Raji (cell line): ENCODE results near the gene CYBC1.

ENCODE experiments used
- POLR2A ChIP-seq: IDR thresholded peaks from 2 replicates; pipeline ENCODE4 v1.6.1; 2011; ENCODE audit warnings: low read depth, low read length, control low read depth; ENCODE audit not compliant: insufficient read depth

The CYBC1 gene

GRCh38 chr17:82443465-82444283, 6.9 kb downstream of the CYBC1 start:
- TF ChIP-seq POLR2A = no peak

DNA sequence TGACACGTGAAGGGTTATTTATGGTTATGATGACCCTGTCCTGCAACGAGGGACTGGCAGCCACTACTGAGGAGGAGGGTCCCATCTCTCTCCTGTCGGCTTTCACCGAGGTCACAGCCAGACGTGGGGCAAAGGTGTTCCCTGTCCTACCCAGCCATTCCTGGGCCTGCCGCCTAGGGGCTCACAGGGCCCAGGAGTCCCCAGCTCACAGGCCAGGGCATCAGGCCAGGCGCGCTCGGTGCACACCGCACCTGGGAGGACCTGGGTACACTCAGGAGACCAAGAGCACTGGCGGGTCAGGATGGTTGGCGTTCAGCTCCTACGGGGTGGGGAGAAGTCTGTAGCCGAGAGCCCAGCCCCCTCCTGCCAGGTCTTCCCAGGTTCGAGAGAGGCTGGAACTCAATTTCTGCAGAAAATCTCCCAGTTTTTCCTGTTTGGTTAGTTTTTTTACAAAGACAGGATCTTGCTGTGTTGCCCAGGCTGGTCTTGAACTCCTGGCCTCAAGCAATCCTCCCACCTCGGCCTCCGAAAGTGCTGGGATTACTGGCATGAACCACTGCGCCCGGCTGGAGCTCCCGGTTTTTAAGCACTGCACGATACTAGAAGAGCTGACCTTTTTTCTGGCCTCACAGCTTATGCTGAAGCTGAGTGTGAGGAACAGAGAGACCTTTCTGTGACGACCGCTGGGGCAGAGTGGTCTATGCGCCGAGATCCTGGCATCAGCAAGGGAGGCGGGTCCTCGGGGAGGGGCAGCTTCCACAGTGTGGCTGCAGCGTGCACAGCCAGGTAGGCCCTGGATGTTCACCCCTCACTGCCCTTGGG, 7.7 kb downstream of the CYBC1 start:
- 0 out of 2 replicates have a peak, but pooled peaks have one; percentile 8 for TF ChIP-seq POLR2A

- 0 out of 2 replicates have a peak, but pooled peaks have one; percentile 19 for TF ChIP-seq POLR2A
Measured at GRCh38 chr17:82441691-82442487, 8.7 kb downstream of the CYBC1 start.

GRCh38 chr17:82440991-82441627, 9.4 kb downstream of the CYBC1 start:
- TF ChIP-seq POLR2A = no peak

DNA sequence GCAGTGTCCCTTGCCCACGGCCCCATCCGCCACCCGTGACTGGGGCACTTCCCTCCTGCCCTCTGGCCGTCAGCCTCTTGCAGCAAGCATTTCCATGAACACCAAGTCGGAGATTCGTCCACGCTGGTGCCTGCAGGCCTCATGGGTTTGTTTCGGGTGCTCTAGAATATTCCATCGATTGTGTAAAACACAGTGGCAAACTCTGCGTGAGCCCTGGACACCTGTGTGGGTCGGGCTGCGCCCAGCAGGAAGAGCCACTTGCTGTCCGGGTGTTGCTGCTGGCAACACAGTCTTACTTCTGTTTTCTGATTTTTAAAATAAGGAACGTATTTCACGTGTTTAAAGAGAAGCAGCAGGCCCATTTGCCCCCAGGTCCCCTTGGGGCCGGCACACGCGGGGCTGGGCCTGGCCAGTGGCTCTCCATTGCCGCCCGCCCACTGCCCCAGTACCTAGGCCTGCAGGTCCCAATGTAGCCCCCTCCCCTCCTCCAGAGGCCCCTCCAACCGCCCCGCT, 10.0 kb downstream of the CYBC1 start:
- TF ChIP-seq POLR2A = no peak

- TF ChIP-seq POLR2A = no peak
Measured at GRCh38 chr17:82439829-82440365, 10.7 kb downstream of the CYBC1 start.

- TF ChIP-seq POLR2A = no peak
Measured at GRCh38 chr17:82439194-82439828, 11.2 kb downstream of the CYBC1 start.

- TF ChIP-seq POLR2A = no peak
Measured at GRCh38 chr17:82438401-82439193, 12.0 kb downstream of the CYBC1 start.

DNA sequence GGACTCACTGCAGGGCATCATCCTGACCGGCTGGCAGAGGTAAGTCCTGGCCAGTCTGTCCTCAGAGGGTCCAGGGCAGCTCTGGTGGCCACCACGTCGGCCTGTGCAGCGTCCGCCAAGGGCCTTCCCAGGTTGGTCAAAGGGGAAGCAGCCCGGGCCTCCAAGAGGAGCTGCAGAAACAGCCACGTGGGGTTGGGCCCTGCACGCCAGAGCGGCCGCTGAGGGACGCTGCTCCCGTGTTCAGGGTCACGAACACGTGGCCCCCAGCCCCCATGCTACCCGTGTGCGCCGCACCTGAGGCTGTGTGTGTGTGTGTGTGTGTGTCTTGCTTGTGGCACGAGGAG, 13.3 kb downstream of the CYBC1 start:
- TF ChIP-seq POLR2A = no peak

DNA sequence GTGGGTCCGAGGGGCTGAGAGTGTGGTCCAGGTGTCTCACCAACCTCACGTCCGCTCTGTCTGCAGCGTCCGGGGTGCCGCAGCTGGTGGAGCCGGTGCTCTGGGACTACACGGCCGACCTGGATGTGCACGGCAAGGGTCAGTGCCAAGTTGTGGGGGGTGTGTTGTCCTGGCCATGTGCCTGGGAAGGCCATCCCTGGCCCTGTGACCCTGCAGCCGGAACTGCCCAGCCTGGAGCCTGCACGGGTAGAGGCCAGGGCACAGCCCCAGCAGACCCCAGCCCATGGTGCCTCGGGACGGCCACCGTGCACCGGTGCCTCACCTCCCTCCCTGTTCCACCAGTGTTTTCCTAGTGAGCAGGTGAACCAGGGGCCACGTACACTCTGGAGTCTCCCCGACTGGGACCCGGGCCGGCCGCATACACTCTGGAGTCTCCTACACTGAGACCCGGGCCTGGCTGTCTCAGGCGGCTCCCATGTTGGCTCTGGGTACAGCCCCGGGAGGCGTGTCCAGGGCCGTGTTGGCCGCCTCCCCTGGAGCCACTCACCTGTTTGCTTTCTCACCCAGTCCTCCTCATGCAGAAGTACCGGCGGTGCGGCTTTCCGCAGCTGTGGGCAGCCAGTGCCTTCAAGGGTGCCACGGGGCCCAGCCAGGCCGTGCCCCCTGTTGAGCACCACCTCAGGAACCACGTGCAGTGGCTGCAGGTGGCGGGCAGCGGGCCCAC, 13.8 kb downstream of the CYBC1 start:
- no peak for TF ChIP-seq POLR2A

GRCh38 chr17:82435601-82436583, 14.7 kb downstream of the CYBC1 start:
- no peak for TF ChIP-seq POLR2A
